GM21367 (cell line): Measurements from ENCODE around the gene IGLL1.
"Not testable (repeated sequence)": the region's sequence is repeated elsewhere in the genome, so short reads cannot be mapped to it uniquely, and the experiment has no call there.

Source experiments
- ATAC-seq: cut with Tn5 transposase; IDR thresholded peaks from one replicate; pipeline ENCODE4 v1.9.1; 2021; ENCODE audit not compliant: unreplicated experiment

Gene IGLL1

DNA sequence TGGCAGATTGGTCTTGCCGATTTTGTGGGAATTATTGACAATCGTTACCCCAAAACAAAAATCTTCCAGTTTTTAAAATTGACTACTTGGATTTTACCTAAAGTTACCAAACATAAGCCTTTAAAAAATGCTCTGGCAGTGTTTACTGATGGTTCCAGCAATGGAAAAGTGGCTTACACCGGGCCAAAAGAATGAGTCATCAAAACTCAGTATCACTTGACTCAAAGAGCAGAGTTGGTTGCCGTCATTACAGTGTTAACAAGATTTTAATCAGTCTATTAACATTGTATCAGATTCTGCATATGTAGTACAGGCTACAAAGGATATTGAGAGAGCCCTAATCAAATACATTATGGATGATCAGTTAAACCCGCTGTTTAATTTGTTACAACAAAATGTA, 37.2 kb downstream of the IGLL1 start:
- no peak for ATAC-seq

DNA sequence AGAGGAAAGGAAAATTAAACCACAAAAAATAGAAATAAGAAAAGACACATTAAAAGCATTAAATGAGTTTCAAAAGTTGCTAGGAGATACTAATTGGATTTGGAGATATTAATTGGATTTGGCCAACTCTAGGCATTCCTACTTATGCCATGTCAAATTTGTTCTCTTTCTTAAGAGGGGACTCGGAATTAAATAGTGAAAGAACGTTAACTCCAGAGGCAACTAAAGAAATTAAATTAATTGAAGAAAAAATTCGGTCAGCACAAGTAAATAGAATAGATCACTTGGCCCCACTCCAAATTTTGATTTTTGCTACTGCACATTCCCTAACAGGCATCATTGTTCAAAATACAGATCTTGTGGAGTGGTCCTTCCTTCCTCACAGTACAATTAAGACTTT, 37.7 kb downstream of the IGLL1 start:
- ATAC-seq = not testable (repeated sequence)

DNA sequence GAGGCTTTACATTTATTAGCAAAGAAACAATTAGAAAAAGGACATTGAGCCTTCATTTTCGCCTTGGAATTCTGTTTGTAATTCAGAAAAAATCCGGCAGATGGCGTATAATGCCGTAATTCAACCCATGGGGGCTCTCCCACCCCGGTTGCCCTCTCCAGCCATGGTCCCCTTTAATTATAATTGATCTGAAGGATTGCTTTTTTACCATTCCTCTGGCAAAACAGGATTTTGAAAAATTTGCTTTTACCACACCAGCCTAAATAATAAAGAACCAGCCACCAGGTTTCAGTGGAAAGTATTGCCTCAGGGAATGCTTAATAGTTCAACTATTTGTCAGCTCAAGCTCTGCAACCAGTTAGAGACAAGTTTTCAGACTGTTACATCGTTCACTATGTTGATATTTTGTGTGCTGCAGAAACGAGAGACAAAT, 38.2 kb downstream of the IGLL1 start:
- not testable (repeated sequence) for ATAC-seq

DNA sequence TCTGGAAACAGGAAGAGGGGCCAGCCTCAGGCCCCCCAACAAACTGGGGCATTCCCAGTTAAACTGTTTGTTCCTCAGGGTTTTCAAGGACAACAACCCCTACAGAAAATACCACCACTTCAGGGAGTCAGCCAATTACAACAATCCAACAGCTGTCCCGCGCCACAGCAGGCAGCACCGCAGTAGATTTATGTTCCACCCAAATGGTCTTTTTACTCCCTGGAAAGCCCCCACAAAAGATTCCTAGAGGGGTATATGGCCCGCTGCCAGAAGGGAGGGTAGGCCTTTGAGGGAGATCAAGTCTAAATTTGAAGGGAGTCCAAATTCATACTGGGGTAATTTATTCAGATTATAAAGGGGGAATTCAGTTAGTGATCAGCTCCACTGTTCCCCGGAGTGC, 39.3 kb downstream of the IGLL1 start:
- not testable (repeated sequence) for ATAC-seq

- not testable (repeated sequence) for ATAC-seq
Measured at GRCh38 chr22:23539839-23540198, 40.3 kb downstream of the IGLL1 start.

- no peak for ATAC-seq
Measured at GRCh38 chr22:23539135-23539838, 40.8 kb downstream of the IGLL1 start.

DNA sequence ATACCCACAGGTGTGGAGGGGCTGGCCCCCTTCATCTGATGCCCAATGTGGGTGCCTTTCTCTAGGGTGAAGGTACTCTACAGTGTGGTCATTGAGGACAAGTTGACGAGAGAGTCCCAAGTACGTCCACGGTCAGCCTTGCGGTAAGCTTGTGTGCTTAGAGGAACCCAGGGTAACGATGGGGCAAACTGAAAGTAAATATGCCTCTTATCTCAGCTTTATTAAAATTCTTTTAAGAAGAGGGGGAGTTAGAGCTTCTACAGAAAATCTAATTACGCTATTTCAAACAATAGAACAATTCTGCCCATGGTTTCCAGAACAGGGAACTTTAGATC, 41.4 kb downstream of the IGLL1 start:
- not testable (repeated sequence) for ATAC-seq

GRCh38 chr22:23537830-23538695, 42.0 kb downstream of the IGLL1 start:
- not testable (repeated sequence) for ATAC-seq

DNA sequence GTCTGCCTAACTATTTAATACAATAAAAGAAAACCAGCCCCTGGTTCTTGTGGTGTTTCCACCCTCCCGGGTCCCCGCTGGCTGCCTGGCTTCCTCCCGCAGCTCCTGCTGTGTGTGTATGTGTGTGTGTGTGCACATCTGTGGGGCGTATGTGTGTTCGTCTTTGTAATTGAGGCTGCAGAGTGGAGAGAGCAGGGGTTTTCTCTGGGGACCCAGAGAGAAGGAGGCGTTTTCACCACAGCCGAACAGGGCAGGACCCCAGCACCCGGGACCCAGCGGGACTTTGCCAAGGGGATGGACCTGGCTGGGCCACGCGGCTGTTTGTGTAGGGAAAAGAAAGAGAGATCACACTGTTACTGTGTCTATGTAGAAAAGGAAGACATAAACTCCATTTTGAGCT, 42.7 kb downstream of the IGLL1 start:
- no peak for ATAC-seq

DNA sequence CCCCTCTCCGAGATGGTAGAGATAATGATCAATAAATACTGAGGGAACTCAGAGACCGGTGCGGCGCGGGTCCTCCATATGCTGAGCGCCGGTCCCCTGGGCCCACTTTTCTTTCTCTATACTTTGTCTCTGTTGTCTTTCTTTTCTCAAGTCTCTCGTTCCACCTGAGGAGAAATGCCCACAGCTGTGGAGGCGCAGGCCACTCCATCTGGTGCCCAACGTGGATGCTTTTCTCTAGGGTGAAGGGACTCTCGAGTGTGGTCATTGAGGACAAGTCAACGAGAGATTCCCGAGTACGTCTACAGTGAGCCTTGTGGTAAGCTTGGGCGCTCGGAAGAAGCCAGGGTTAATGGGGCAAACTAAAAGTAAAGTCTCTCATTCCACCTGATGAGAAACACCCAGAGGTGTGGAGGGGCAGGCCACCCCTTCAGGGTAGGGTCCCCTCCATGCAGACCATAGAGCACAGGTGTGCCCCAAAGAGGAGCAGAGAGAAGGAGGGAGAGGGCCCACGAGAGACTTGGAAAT, 43.2 kb downstream of the IGLL1 start:
- ATAC-seq = no peak

- ATAC-seq = not testable (repeated sequence)
Measured at GRCh38 chr22:23535790-23536661, 44.1 kb downstream of the IGLL1 start.

DNA sequence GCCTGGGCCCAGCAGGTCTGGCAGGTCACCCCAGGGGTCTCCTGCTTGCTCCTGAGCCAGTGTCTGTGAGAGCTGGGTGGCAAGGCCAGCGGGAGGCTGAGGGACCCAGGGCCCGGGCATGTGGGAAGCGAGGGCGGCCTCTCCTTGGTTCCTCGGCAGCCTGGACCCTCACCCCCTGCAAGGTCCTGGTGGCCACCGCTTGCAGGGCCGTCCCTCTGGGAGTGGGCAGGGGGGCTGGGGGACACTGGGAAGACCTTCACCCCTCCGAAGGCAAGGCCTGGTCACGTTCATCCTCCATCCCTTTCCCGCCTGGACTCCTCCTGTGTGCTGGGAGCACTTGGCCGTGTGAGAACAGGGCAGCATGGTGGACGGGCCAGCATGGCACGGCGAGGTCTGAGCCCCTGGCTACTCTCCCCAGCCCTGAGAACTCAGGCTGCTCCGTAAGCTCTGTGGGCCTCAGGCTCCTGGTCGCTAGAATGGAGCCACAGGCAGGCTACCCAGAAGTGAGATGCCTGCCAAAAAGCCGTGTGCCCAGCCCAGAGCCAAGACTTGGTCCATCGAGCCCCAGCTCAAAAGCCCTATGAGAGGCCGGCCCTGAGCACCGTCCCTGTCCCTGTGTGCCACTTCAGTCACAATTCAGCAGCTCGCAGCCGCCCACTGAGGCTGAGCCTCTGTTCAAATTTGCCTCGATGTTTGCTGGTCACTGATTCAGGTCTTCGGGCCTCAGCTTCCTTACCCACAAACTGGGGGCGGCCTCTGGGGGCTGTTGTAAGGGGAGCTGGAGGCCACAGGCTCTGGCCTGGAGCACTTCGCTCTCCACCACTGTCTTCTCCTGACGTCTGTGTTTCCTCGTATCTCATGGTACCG, 45.0 kb downstream of the IGLL1 start:
- ATAC-seq = no peak

DNA sequence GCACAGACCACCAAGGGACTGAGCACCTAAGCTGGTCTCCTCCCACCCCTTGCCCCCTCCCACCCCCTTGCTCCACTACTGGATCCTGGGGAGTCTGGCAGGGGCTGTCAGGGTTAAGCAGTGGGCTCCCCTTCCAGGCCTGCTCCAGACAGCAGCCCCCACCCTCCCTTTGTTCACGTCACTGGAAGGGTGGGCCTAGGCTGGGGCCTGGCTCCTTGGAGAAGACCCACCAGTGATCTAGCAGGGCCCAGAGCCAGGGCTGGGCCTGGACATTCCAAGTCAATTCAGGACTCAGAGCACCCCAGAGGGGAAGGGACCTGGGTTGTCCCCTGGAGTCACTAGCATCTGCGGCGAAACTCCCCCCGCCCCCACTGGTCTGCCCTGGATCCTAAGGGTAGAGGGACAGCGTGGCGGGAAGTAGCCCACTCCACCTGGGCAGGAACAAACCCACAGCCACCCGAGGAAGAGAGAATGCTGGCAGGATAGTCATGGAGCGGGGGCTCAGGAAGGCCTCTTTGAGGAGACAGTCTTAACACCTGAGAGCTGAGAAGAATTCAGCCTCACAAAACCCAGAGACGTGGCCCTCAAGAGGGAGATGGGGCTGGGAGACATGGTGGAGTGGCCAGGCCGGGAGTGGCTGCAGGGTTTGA, 45.8 kb downstream of the IGLL1 start:
- ATAC-seq = no peak

- no peak for ATAC-seq
Measured at GRCh38 chr22:23533771-23534191, 46.3 kb downstream of the IGLL1 start.

DNA sequence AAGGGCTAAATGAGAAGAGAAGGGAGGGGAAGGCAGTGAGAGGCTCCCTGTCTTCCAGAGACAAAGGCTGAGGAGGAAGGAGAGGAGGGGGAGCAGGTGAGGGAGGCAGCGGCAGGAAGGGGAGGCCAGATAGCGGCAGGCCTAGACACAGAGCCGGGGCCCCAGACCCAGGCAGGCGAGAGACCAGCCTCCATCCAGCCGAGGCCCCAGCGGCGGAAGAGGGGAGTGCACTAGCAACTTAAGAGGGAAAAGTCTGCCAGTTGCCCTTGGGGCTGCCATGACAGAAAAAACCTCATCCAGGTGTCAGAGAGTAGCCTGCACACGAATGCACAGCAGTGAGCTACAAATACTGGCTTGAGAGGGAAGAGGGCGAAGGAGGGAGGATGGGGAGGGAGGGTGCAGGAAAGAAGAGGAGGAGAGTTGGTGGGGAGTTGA, 46.7 kb downstream of the IGLL1 start:
- ATAC-seq = no peak

DNA sequence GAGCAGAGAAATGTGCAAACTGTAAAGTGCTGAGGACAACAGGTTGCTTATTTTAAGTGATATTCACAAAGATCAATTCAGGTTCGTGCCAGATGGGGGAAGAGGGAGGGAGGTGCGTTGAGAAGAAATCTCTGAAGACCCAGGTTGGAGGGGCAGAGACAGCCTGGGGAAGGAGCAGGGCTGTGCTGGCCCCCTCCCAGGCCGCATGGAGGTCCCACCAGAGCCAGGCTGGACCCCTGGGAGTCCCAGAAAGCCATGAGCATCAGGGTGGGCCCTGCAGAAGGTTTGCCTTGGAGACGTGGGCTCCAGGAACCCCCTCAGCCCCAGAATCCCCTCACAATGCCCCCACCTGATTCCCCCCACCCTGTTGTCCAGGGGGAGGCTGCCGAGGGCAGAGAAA, 47.4 kb downstream of the IGLL1 start:
- no peak for ATAC-seq

DNA sequence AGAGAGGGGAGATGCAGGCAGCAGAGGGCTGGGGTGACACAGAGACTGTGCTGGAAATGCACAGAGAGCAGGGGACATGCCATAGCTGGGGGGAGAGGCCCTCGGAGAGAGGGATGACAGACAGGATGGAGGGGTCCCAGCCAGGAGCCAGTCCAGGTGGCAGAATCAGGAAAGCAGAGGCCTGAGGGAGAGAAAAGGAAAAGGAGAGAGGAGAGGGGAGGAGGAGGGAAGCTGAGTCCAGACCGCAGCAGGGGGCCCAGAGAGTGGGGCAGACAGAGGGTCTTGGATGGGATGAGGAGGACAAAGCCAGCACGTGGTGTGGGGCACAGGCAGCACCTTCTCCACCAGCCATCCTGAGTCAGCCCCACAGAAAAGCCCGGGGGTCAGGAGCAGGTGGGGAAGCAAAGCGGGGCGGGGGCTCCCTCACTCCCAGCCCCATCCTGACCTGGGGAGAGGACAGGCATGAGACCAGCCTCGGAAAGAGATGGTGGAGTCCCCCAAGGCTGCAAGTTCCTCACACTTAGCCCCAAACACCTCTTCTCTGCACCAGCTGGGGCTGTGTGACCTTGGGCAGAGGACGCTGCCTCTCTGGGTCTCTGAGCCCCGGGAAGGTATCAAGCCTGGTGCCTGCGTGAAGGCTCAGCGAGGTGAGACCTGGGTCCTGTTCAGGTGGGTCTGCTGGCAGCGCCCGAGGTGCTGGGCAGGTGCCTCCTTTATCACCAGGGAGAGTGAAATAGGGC, 48.0 kb downstream of the IGLL1 start:
- no peak for ATAC-seq

DNA sequence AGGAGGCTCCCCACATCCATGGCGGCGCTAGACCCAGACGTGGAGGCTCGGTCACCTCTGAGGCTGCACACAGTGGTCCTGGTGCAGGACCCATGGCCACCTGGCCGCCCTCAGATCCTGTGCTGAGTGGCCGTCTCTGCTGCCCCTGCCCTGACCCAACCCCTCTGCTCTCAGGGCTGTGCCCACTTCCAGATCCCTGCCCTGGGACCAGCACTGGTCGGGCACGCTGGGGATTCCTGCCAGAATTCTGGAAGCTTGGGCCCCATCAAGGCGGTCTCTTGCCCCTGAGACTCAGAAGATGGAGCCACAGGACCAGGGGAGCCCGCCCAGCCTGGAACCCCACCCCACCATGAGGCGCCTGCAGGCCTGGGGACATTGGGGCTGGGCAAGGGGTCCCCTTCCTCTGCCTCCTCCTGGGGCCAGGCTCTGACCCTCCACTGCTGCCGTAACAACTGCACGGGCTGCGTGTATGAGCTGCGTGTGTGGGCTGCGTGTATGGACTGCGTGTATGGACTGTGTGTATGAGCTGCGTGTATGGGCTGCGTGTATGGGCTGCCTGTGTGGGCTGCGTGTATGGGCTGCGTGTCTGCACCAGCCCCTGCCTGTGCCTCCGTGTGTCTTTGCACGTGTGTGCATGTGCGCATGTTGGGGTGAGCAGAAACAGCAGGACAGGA, 48.7 kb downstream of the IGLL1 start:
- ATAC-seq = no peak
